ENCODE results near the gene HADHA.

The HADHA gene

DNA sequence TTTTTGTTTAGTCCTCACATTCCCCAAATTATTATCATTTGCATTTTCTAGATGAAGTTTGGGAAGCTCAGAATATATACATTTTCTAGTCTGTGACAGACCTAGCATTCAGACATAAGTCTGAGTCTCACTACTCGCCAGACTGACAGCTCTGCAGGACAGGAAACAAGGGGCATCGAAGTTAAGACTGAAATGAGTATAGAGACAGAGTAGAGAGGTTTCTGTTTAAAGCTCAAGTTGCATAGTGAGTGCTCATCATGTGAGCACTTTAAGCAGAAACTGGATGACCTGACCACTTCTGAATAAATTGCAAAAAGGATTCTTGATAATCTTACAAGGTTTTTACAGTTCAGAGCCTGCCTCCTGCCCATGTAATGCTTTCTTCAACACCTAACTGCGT lies 1.4 kb upstream of the HADHA start:
- in situ Hi-C loops (cut with MboI; ENCODE audit: low sequenced_read_pairs) = no loop called here

DNA sequence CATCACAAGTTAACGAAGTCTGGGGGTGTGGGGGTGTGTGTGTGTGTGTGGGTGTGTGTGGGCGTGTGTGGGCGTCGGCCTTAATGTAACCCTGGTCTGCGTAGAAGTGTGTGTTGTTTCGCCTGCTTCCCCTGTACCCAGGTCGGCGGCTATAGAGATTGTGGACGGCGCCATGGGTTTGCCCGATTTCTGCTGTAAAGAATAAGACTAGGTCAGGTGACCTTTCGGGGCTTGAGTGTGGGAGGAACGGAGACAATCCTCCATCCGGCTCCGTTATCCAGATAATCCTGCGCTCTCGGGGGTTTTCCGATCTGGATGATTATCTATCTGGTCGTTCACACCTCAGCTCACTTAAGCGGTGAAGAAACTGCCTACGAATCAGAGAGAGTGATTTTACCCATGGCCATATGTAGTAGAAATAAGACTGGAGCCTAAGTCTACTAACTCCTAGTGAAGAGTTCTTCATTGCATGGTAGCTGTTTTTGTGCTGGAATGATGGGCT lies 850 bp upstream of the HADHA start:
- in situ Hi-C loops (cut with MboI; ENCODE audit: low sequenced_read_pairs) = no loop called here

DNA sequence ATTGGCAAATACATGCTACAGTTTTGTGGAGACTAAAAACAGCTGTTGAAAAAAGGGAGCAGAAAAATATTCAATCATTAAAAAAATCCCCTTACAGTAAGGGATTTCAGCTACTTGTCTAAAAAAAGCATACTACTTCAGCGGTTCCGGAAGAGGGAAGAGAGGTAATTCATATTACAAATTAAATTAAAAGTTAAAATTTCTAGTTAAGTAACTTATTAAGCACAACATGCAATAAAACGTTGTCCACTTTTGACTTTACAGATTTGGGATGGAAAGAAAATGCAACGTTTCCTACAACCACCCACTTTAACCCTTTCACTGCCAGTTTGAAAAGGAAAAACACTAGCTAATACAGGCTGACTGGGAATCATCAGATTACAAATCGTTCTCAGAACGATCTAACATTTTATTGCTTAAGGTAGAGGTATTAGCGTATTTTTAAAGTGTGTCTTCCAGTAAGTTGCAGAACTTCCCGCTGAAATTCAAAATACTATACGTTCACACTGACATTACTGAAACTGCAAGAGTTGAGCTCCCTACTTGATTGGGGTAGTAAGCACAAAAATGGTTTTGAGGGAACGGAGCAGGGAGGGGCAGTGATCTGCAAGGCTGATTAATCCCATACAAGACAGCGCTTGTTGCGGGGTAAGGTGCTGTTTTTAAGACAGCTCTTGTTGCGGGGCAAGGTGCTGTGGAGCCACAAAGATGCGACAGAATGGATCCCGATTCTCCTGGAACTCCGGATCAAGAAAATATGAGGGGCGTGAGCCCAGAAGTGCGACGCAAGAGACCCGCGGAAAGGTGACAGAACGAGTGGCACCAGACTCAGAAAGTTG lies 743 bp downstream of the HADHA start:
- in situ Hi-C loops (cut with MboI; ENCODE audit: low sequenced_read_pairs) = no loop called here

DNA sequence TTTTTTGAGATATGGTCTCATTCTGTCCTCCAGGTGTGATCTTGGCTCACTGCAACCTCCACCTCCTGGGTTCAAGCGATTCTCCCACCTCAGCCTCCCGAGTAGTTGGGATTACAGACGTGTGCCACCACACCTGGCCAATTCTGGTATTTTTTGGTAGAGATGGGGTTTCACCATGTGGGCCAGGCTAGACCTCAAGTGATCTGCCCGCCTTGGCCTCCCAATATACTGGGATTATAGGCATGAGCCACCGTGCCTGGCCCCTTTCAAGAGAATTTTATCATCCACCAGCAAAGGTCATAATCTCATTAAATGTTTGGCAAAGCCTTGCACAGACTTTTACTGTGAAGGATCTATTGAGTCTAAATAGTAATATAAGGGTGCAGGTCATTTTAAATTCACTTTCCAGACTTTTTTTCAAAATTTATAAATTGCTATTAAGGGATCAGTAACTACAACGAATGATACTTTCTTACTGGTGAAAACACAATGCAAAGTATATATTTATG lies 2.5 kb downstream of the HADHA start:
- in situ Hi-C loops (cut with MboI; ENCODE audit: low sequenced_read_pairs) = no loop called here

DNA sequence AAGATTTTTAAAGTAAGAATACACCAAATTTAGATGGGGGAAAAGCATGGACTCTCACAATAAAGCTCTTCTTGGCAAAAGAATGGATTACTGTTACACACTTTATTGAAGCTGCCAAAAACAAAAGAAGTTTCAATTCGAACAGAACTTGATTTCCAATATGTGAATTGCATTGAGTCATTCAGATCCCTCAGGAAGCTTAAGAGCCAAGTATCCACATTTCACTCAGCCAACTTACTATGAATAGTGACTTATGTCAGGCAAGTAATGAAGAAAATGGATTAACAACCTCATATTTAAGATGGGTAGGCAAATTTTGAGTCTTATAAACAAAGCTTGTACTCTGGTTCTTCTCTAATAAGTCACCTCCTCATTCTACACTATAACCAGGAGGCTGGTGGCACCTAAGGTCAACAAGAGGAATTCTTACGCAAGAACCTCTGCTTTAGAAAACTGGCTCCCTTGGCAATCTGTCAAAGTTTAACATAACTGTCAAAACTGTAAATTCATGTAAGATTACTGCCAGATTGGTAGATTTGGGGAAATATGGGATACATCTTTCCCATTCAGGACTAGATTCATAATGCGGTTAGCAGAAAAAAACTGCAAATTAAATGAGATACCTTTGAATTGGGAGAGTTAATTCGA lies 6.0 kb downstream of the HADHA start:
- in situ Hi-C loops (cut with MboI; ENCODE audit: low sequenced_read_pairs) = no loop called here

DNA sequence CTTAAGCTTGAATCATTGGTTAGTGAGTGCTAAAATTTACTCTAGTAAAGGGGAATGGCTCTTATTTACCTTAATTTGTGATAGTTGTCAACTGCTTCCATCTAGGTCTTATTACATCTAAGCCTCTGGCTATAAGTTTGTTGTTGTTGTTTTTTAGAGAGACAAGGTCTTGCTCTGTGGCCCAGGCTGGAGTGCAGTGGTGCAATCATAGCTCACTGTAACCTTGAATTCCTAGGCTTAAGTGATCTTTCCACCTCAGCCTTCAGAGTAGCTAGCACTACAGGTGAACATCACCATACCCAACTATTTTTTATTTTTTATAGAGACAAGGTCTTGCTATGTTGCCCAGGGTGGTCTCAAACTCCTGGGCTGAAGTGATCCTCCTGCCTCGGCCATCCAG lies 6.6 kb downstream of the HADHA start:
- in situ Hi-C loops (cut with MboI; ENCODE audit: low sequenced_read_pairs) = no loop called here

DNA sequence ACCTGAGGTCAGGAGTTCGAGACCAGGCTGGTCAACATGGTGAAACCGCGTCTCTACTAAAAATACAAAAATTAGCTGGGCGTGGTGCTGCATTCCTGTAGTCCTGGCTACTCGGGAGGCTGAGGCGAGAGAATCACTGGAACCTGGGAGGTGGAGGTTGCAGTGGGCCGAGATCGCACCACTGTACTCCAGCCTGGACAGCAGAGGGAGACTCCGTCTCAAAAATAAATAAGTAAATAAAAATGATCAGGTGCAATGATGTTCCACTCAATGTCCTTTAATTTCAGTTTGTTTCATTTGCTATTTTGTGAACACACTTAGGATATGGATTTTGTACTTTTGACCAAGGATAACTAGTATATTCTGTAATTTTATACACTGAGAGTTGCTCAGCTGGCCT lies 9.3 kb downstream of the HADHA start:
- in situ Hi-C loops (cut with MboI; ENCODE audit: low sequenced_read_pairs) = no loop called here

DNA sequence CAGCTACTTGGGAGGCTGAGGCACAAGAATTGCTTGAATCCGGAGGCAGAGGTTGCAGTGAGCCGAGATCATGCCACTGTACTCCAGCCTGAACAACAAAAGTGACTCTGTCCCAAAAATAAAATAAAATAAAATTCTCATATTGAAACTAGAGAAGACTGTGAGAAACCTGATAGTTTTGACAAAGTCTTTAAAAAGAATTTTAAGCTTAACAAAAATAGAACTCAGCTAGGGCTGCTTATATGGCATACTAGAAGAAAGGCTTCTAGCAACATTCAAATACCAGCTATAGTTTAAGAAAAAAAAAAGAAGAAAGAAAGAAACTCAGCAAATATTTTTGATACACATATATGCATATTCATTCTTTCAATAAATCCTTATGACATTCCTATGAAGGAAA lies 13.6 kb downstream of the HADHA start:
- in situ Hi-C loops (cut with MboI; ENCODE audit: low sequenced_read_pairs) = no loop called here

DNA sequence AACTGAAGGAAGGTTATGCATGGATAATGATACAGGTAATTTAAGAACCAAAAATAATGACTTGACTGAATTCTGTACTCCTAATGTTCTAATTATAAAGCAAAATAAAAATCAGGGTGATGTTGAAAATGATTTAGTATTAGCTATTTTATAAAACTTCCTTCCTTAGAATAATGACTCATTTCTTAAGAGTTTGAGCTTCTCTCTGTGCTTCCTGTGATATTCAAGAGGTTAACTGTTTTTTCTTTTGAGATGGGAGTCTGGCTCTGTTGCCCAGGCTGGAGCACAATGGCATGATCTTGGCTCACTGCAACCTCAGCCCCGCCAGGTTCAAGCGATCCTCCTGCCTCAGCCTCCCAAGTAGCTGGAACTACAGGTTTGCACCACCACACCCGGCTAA lies 14.8 kb downstream of the HADHA start:
- in situ Hi-C loops (cut with MboI; ENCODE audit: low sequenced_read_pairs) = no loop called here

DNA sequence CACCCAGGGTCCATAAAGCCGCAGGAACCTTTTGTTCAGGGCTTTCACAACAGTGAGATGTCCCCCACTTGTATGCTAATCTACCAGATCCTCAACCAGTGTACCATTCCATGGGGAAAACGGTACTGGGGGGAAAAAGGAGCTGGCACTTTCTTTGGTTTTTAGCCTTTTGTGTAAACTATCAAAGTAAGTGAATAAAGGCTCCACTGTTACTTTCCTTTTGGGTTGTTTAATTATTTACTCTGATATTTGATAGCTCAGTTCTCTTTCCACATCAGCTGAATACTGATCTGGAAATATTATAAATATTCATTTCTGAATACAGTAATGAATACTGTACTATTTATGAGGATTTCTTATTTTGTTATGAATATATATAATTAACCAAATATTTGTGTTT lies 20.3 kb downstream of the HADHA start:
- in situ Hi-C loops (cut with MboI; ENCODE audit: low sequenced_read_pairs) = no loop called here

DNA sequence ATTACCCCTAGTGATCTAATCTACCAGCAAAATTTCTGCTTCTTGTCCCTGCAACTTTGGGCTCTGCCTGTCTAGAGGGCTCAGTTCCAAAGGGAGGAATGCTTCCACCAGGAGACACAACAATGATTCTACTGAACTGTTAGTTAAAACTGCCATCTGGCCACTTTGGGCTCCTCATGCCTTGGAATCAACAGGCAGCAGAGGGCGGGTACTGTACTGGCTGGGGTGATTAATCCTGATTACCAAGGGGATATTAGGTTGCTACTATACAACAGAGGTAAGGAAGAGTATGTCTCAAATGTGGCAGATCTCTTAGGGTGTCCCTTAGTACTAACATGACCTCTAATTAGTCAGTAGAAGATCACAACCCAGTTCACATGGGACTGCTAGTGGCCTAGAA lies 21.4 kb downstream of the HADHA start:
- in situ Hi-C loops (cut with MboI; ENCODE audit: low sequenced_read_pairs) = no loop called here

DNA sequence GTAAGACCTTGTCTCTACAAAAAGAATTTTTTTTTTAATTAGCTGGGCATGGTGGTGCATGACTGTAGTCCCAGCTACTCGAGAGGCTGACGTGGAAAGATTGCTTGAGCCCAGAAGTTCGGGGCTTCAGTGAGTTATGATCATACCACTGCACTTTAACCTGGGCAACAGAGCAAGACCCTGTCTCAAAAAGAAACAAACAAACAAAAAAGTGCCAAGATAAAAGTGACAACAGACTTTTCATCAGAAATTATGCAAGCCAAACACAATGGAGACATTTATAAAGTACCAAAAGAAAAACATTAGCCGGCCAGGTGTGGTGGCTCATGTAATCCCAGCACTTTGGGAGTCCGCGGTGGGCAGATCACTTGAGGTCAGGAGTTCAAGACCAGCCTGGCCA lies 26.7 kb downstream of the HADHA start:
- in situ Hi-C loops (cut with MboI; ENCODE audit: low sequenced_read_pairs) = no loop called here

DNA sequence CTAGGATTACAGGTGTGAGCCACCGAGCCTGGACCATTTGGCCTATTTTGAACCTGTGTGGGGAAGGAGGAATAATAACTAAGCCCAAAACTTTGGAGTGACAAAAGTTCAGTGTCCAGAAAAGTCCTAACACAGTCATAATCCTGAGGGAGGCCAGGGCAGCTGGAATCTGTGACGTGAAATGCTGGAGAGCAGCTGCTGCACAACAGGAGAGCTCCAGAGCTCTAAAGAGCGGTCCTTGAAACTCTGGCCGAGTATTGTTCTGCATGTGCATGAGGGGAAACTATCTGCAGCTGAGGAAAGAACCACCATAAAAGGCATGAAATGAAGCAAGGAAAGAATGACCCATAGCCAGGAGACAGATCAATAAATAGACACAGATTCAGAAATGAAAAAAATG lies 27.8 kb downstream of the HADHA start:
- in situ Hi-C loops (cut with MboI; ENCODE audit: low sequenced_read_pairs) = no loop called here

DNA sequence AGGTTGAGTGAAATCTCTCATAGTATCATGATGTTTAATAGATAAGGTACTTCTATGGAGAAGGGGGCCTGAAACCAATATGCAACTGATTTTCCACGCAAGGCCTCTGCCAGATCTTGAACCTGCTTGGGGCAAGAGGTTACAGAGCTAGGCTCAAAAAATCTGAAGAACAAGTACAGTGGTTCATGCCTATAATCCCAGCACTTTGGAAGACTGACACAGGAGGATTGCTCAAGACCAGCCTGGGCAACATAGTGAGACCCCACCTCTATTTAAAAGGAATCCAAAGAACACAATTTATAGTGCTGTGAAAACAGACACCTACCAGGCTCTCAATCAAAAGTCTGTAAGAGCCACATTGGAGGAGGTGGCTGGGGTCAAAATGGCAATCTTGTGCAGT lies 28.6 kb downstream of the HADHA start:
- in situ Hi-C loops (cut with MboI; ENCODE audit: low sequenced_read_pairs) = no loop called here

DNA sequence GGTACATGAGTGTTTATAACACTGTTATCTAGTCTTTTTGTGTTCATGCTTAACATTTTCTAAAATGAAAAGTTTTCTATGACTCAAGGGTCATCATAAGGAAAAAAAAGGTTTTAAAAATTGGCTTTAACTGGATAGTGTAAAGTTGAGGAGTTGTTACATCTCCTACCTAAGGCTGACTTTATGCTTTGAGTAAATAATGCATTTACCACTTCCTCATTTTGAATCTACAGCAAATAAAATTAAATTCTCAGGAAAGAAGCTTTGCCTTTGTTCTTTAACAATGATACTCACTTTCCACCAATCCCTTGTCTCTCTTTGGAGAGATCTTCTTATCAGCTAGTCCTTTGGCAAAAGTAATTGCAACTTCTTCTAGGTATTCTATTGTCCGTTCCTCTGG lies 29.7 kb downstream of the HADHA start:
- in situ Hi-C loops (cut with MboI; ENCODE audit: low sequenced_read_pairs) = no loop called here

DNA sequence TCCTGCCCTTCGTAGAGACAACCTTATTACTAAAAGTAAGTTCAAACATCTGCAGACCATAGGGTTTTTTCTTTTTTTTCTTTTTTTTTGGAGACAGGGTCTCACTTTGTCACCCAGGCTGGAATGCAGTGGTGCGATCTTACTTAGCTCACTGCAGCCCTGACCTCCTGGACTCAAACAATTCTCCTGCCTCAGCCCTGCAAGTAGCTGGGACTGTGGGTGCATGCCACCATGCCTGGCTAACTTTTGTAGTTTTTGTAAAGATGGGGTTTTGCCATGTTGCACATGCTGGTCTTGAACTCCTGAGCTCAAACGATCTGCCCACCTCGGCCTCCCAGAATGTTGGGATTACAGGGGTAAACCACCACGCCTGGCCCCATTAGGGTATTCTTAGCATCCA lies 32.4 kb downstream of the HADHA start:
- in situ Hi-C loops (cut with MboI; ENCODE audit: low sequenced_read_pairs) = no loop called here

DNA sequence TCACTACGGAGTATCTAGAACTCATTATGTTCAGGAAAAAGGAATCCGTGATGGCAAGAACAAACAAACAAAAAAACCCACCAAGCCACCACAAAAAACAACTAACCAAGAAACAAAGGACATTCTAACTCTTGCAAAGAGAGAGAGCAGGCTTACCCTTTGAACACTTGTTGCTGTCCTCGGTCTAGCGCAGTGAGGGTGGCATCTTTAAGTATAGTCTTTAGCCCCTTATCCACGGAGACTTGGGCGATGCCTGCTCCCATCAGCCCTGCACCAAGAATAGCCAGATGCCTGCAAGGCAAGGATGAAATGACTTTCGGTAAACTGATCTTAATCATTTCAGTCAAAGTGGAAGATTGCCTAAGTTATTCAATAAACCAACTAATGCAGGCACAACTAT lies 40.5 kb downstream of the HADHA start:
- in situ Hi-C loops (cut with MboI; ENCODE audit: low sequenced_read_pairs) = no loop called here

DNA sequence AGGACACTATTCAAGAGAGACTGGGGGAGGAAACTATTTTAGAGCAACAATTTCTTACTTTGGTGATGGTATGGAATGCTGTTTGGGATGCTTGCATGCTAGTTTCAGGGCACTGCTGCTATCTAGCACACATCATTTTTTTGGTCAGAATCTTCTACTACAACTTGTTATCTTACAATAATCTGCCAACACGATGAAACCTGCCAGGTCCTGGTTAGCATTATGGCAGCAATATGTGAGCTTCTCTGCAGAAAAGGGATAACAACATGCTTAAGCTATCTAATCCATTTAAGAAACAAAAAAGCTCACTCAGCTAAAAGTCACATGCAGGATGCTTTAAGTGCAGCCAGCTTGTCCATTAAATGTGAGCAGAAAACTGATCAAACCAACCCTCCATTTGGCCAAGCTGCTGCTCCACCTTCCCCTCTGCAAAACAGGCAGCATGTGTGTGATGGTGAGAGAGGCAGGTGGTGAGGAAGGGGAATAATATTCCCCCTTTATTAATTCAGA lies 41.4 kb downstream of the HADHA start:
- in situ Hi-C loops (cut with MboI; ENCODE audit: low sequenced_read_pairs) = no loop called here

DNA sequence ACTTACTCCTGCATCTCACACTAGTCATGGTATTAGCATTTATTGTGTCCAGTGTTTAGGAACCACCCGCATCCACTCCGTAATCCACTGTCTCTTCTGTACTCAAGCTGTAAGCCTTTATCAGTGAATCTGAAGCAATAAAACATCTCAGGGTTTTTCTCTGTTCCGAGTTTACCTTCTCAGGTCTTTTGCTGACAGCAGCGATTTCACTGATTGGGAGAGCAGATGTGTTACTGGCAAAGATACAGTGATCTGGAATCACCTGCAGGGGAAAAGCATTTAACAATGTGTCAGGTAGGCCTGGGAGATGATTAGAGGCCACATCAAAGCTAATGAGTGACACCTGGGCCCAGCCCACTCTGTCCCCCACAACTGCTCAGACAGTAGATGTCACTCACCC lies 46.9 kb downstream of the HADHA start:
- in situ Hi-C loops (cut with MboI; ENCODE audit: low sequenced_read_pairs) = no loop called here

DNA sequence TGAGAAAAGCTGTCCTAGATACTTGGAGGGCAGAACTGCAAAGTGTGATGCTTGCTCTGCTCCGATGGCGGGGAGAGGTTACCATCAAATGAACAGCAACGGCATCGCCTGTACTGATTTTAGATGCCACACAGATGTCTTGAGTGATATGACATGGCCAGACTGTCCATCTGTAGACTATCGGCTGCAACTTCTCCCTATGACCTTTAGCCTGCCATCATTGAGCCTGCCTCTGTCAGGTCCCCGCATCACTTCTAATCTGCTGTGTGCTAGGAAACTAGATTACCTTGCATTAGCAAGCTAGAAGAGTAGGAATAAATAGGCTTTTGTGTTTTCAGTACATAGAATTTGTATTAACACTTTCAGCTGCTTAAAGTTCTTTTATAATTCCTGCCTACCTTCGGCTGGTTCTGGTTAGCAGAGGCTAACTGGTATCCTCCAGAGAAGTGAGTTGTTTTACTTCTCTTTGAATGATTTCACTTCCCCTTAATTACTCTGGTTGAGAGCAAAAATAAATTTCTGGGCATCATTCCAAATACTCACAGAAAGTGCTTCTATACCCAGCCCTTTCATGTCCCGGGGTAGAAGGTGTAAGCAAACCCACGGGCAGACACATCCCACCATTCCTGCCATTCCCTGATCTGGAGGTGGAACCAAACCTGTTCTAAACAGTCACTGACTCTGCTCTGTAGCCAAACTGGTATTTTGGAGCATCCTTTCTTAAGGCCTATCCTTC lies 47.6 kb downstream of the HADHA start:
- in situ Hi-C loops (cut with MboI; ENCODE audit: low sequenced_read_pairs) = no loop called here
